ENCODE measurements around the gene FAM174C.
A peak's percentile ranks its signal among the peaks of the same experiment; 100 is the strongest.

Gene FAM174C

GRCh38 chr19:1275260-1275975 lies at the start of gene FAM174C:
TSS of gene FAM174C (plus strand) at chr19:1275530. CDS start at chr19:1275550, 20 bp downstream.
- DNase-seq (ENCODE audit: low read depth), result peak; percentile 68

GRCh38 chr19:1226227-1226518 lies 49.2 kb upstream of the FAM174C start:
- DNase-seq (ENCODE audit: low read depth), result no peak

GRCh38 chr19:1226522-1227303 lies 48.6 kb upstream of the FAM174C start:
- no peak for DNase-seq (ENCODE audit: low read depth)

GRCh38 chr19:1227304-1228054 lies 47.9 kb upstream of the FAM174C start:
- DNase-seq (ENCODE audit: low read depth), result no peak

- no peak for DNase-seq (ENCODE audit: low read depth)
These were observed 47.0 kb upstream of the FAM174C start for GRCh38 chr19:1228161-1228957.

- no peak for DNase-seq (ENCODE audit: low read depth)
These were observed 46.0 kb upstream of the FAM174C start for GRCh38 chr19:1229056-1229923.

- DNase-seq (ENCODE audit: low read depth), result no peak
These were observed 45.2 kb upstream of the FAM174C start for GRCh38 chr19:1229924-1230782.

GRCh38 chr19:1230783-1231489 lies 44.4 kb upstream of the FAM174C start:
- no peak for DNase-seq (ENCODE audit: low read depth)

- DNase-seq (ENCODE audit: low read depth), result no peak
These were observed 43.3 kb upstream of the FAM174C start for GRCh38 chr19:1231729-1232637.

GRCh38 chr19:1232652-1233072 lies 42.7 kb upstream of the FAM174C start:
- DNase-seq (ENCODE audit: low read depth), result no peak

- DNase-seq (ENCODE audit: low read depth), result no peak
These were observed 42.1 kb upstream of the FAM174C start for GRCh38 chr19:1233115-1233667.

- DNase-seq (ENCODE audit: low read depth), result no peak
These were observed 41.0 kb upstream of the FAM174C start for GRCh38 chr19:1234051-1234954.

GRCh38 chr19:1234955-1235380 lies 40.4 kb upstream of the FAM174C start:
- no peak for DNase-seq (ENCODE audit: low read depth)

- DNase-seq (ENCODE audit: low read depth), result no peak
These were observed 39.4 kb upstream of the FAM174C start for GRCh38 chr19:1235625-1236538.

- no peak for DNase-seq (ENCODE audit: low read depth)
These were observed 38.8 kb upstream of the FAM174C start for GRCh38 chr19:1236576-1236975.

Measured in HS-5 (cell line).